HEK293 (cell line): Measurements from ENCODE around the gene ARPC5.

ENCODE experiments used
- CTCF ChIA-PET: fragments of 350-600 bp; formaldehyde crosslinking; extraction: SDS; loops from one replicate; lab custom pipeline; 2021; ENCODE audit warnings: antibody characterized with exemption; lab: Yijun Ruan, JAX
- POLR2A ChIA-PET: fragments of 300-600 bp; formaldehyde crosslinking; extraction: SDS; loops from one replicate; lab custom pipeline; 2020; ENCODE audit warnings: antibody characterized with exemption, inconsistent platforms; lab: Yijun Ruan, JAX
- H3K27ac ChIP-seq: fragments of 200-500 bp; sonication (Bioruptor generic); 2 replicates; pipeline ENCODE4 v1.5.1; 2014; ENCODE audit warnings: low read depth, low read length, control low read depth, inconsistent platforms; ENCODE audit errors: extremely low read depth
- H3K36me3 ChIP-seq, 2 experiments: fragments of 200-500 bp in 1 of 2; sonication (Bioruptor generic) in 1 of 2; 1 replicate in 1 of 2; 2 replicates in 1 of 2; pipeline ENCODE4 v1.5.1; 2014 to 2017; ENCODE audit warnings: inconsistent platforms in 2 of 2, low read length in 2 of 2; ENCODE audit not compliant: control insufficient read depth in 2 of 2, insufficient read depth in 1 of 2
- H3K4me1 ChIP-seq: fragments of 200-500 bp; sonication (Bioruptor generic); 2 replicates; pipeline ENCODE4 v1.5.1; 2014; ENCODE audit warnings: mild to moderate bottlenecking, low read length, inconsistent platforms; ENCODE audit not compliant: control insufficient read depth, insufficient read depth
- H3K4me3 ChIP-seq: 2 replicates; pipeline ENCODE4 v1.5.1; 2011; ENCODE audit warnings: low read depth, mild to moderate bottlenecking, control low read depth, low read length, moderate library complexity
- H3K9me3 ChIP-seq: fragments of 200-500 bp; sonication (Bioruptor generic); 2 replicates; pipeline ENCODE4 v1.5.1; 2014; ENCODE audit warnings: low read depth, low read length, inconsistent platforms; ENCODE audit not compliant: control insufficient read depth, insufficient read depth
- MYNN ChIP-seq: fragments of 450-650 bp; formaldehyde crosslinking; IDR thresholded peaks from 2 replicates; pipeline ENCODE4 v1.5.1; 2016; ENCODE audit warnings: missing biosample characterization, missing genetic modification characterization, borderline replicate concordance
- TCF7L2 ChIP-seq: IDR thresholded peaks from 2 replicates; pipeline ENCODE4 v1.6.1; 2011; ENCODE audit warnings: low read depth, mild to moderate bottlenecking, inconsistent platforms, low read length, moderate library complexity, borderline replicate concordance
- ZFP37 ChIP-seq: fragments of 450-650 bp; formaldehyde crosslinking; IDR thresholded peaks from 2 replicates; pipeline ENCODE4 v1.5.1; 2016; ENCODE audit warnings: missing biosample characterization, missing genetic modification characterization
- ZNF10 ChIP-seq: fragments of 450-650 bp; formaldehyde crosslinking; IDR thresholded peaks from 2 replicates; pipeline ENCODE4 v1.5.1; 2017; ENCODE audit warnings: missing biosample characterization, missing genetic modification characterization
- ZNF133 ChIP-seq: fragments of 450-650 bp; formaldehyde crosslinking; IDR thresholded peaks from 2 replicates; pipeline ENCODE4 v1.5.1; 2016; ENCODE audit warnings: missing biosample characterization, missing genetic modification characterization
- ZNF140 ChIP-seq: fragments of 450-650 bp; formaldehyde crosslinking; IDR thresholded peaks from 2 replicates; pipeline ENCODE4 v1.5.1; 2016; ENCODE audit warnings: missing biosample characterization, missing genetic modification characterization
- ZNF155 ChIP-seq: fragments of 450-650 bp; formaldehyde crosslinking; IDR thresholded peaks from 2 replicates; pipeline ENCODE4 v1.5.1; 2016; ENCODE audit warnings: missing biosample characterization, missing genetic modification characterization
- ZNF174 ChIP-seq: fragments of 450-650 bp; formaldehyde crosslinking; IDR thresholded peaks from 2 replicates; pipeline ENCODE4 v1.5.0; 2017; ENCODE audit warnings: missing biosample characterization, mild to moderate bottlenecking, missing genetic modification characterization
- ZNF18 ChIP-seq: fragments of 450-650 bp; formaldehyde crosslinking; IDR thresholded peaks from 2 replicates; pipeline ENCODE4 v1.5.1; 2016; ENCODE audit warnings: missing biosample characterization, missing genetic modification characterization
- ZNF2 ChIP-seq: fragments of 450-650 bp; formaldehyde crosslinking; IDR thresholded peaks from 2 replicates; pipeline ENCODE4 v1.5.1; 2016; ENCODE audit warnings: missing biosample characterization, missing genetic modification characterization
- ZNF248 ChIP-seq: fragments of 450-650 bp; formaldehyde crosslinking; IDR thresholded peaks from 2 replicates; pipeline ENCODE4 v1.5.1; 2017; ENCODE audit warnings: missing biosample characterization, missing genetic modification characterization
- ZNF302 ChIP-seq: fragments of 450-650 bp; formaldehyde crosslinking; IDR thresholded peaks from 2 replicates; pipeline ENCODE4 v1.5.1; 2016; ENCODE audit warnings: missing biosample characterization, missing genetic modification characterization, low read depth
- ZNF341 ChIP-seq: fragments of 450-650 bp; formaldehyde crosslinking; IDR thresholded peaks from 2 replicates; pipeline ENCODE4; 2016; ENCODE audit warnings: low read depth, missing biosample characterization, missing genetic modification characterization
- ZNF398 ChIP-seq: fragments of 450-650 bp; formaldehyde crosslinking; IDR thresholded peaks from 2 replicates; pipeline ENCODE4 v1.5.1; 2017; ENCODE audit warnings: missing biosample characterization, missing genetic modification characterization
- ZNF426 ChIP-seq: fragments of 450-650 bp; formaldehyde crosslinking; IDR thresholded peaks from 2 replicates; pipeline ENCODE4 v1.5.1; 2017; ENCODE audit warnings: missing biosample characterization, missing genetic modification characterization, mild to moderate bottlenecking, inconsistent platforms, moderate library complexity
- ZNF449 ChIP-seq: fragments of 450-650 bp; formaldehyde crosslinking; IDR thresholded peaks from 2 replicates; pipeline ENCODE4 v1.5.1; 2017; ENCODE audit warnings: missing biosample characterization, mild to moderate bottlenecking, missing genetic modification characterization, moderate library complexity
- ZNF488 ChIP-seq: fragments of 450-650 bp; formaldehyde crosslinking; IDR thresholded peaks from 2 replicates; pipeline ENCODE4 v1.5.1; 2016; ENCODE audit warnings: missing biosample characterization, missing genetic modification characterization
- ZNF548 ChIP-seq: fragments of 450-650 bp; formaldehyde crosslinking; IDR thresholded peaks from 2 replicates; pipeline ENCODE4 v1.5.1; 2016; ENCODE audit warnings: missing biosample characterization, missing genetic modification characterization
- ZNF549 ChIP-seq: fragments of 450-650 bp; IDR thresholded peaks from 2 replicates; pipeline ENCODE4 v1.5.1; 2018; ENCODE audit warnings: missing biosample characterization, missing genetic modification characterization, mild to moderate bottlenecking, inconsistent platforms, moderate library complexity
- ZNF555 ChIP-seq: fragments of 450-650 bp; formaldehyde crosslinking; conservative IDR thresholded peaks from 2 replicates; pipeline ENCODE4 v1.5.1; 2017; ENCODE audit warnings: missing biosample characterization, mild to moderate bottlenecking, missing genetic modification characterization, inconsistent platforms
- ZNF558 ChIP-seq: fragments of 450-650 bp; formaldehyde crosslinking; IDR thresholded peaks from 2 replicates; pipeline ENCODE4 v1.5.1; 2016; ENCODE audit warnings: missing biosample characterization, missing genetic modification characterization
- ZNF660 ChIP-seq: fragments of 450-650 bp; IDR thresholded peaks from 2 replicates; pipeline ENCODE4 v1.5.1; 2018; ENCODE audit warnings: missing biosample characterization, mild to moderate bottlenecking, missing genetic modification characterization
- ZNF701 ChIP-seq: fragments of 450-650 bp; formaldehyde crosslinking; IDR thresholded peaks from 2 replicates; pipeline ENCODE4 v1.5.1; 2016; ENCODE audit warnings: missing biosample characterization, missing genetic modification characterization
- ZNF707 ChIP-seq: fragments of 450-650 bp; formaldehyde crosslinking; IDR thresholded peaks from 2 replicates; pipeline ENCODE4 v1.5.1; 2016; ENCODE audit warnings: missing biosample characterization, missing genetic modification characterization
- ZSCAN30 ChIP-seq: fragments of 450-650 bp; IDR thresholded peaks from 2 replicates; pipeline ENCODE4 v1.5.1; 2018; ENCODE audit warnings: missing biosample characterization, mild to moderate bottlenecking, missing genetic modification characterization, moderate library complexity

Gene ARPC5

GRCh38 chr1:183604038-183604808 lies 31.4 kb downstream of the ARPC5 start (continued):
- no peak for TF ChIP-seq ZNF558 (tag by site-specific recombination)
- 0 out of 2 replicates have a peak, but pooled peaks have one; percentile 26 for TF ChIP-seq ZNF398 (tag by site-specific recombination)
- no peak for TF ChIP-seq ZNF701
- no peak for TF ChIP-seq ZNF549 (tag by site-specific recombination)
- TF ChIP-seq ZNF174 (tag by site-specific recombination) = no peak
- no peak for TF ChIP-seq ZNF555 (tag by site-specific recombination)
- TF ChIP-seq ZNF548 (tag by site-specific recombination) = no peak
- no peak for TF ChIP-seq MYNN (tag by site-specific recombination)
- no peak for TF ChIP-seq ZNF707 (tag by site-specific recombination)
- no peak for TF ChIP-seq ZFP37 (tag by site-specific recombination)
- TF ChIP-seq ZNF140 (tag by site-specific recombination) = no peak
- TF ChIP-seq ZNF449 (tag by site-specific recombination) = no peak
- TF ChIP-seq ZNF426 (tag by site-specific recombination) = no peak
- no peak for TF ChIP-seq ZNF18 (tag by site-specific recombination)
- TF ChIP-seq ZNF2 (tag by site-specific recombination) = no peak
- no peak for TF ChIP-seq ZNF660 (tag by site-specific recombination)
- no peak for TF ChIP-seq ZNF155 (tag by site-specific recombination)
- TF ChIP-seq TCF7L2 = no peak
- TF ChIP-seq ZNF341 = 0 out of 2 replicates have a peak, but pooled peaks have one; percentile 9
- TF ChIP-seq ZNF248 (tag by site-specific recombination) = no peak

- CTCF ChIA-PET = interaction anchor here (0.6 kb wide), 1 partner anchor 633 kb away, joined by 4 read pairs; no protein-coding TSS in a partner anchor
- Histone ChIP-seq H3K27ac (no peak overlapping the region), H3K36me3 (no peaks in the 10 kb centered on the region), H3K9me3 (no peaks in the 10 kb centered on the region), H3K4me3 (no peak overlapping the region), H3K4me1 (no peaks in the 10 kb centered on the region)
- POLR2A ChIA-PET = no interaction called here
- no peak for TF ChIP-seq ZNF302 (tag by site-specific recombination)
- no peak for TF ChIP-seq ZSCAN30 (tag by site-specific recombination)
- no peak for TF ChIP-seq ZNF10 (tag by site-specific recombination)
- no peak for TF ChIP-seq ZFP37 (tag by site-specific recombination)
- peak; percentile 51; the same call in 1 of the 2 replicates for TF ChIP-seq ZNF133
- TF ChIP-seq ZNF488 (tag by site-specific recombination) = no peak
Observed at GRCh38 chr1:183602510-183602909, 33.1 kb downstream of the ARPC5 start.
